ENCODE data around the gene NIP7.

GRCh38 chr16:69294051-69294450, 45.5 kb upstream of the NIP7 start:
- TF ChIP-seq, protein P1, sequence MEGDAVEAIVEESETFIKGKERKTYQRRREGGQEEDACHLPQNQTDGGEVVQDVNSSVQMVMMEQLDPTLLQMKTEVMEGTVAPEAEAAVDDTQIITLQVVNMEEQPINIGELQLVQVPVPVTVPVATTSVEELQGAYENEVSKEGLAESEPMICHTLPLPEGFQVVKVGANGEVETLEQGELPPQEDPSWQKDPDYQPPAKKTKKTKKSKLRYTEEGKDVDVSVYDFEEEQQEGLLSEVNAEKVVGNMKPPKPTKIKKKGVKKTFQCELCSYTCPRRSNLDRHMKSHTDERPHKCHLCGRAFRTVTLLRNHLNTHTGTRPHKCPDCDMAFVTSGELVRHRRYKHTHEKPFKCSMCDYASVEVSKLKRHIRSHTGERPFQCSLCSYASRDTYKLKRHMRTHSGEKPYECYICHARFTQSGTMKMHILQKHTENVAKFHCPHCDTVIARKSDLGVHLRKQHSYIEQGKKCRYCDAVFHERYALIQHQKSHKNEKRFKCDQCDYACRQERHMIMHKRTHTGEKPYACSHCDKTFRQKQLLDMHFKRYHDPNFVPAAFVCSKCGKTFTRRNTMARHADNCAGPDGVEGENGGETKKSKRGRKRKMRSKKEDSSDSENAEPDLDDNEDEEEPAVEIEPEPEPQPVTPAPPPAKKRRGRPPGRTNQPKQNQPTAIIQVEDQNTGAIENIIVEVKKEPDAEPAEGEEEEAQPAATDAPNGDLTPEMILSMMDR (IDR thresholded peaks at IDR 0.05; ENCODE audit: low read length): no peak
- no peak for TF ChIP-seq EZH2 (IDR thresholded peaks at IDR 0.05; ENCODE audit: borderline replicate concordance, low read length)
